HG02763 (cell line): ENCODE data around the gene CMPK1.

Experiments used
- ATAC-seq: cut with Tn5 transposase; IDR thresholded peaks from one replicate; pipeline ENCODE4 v1.9.1; 2021; ENCODE audit warnings: mild to moderate bottlenecking, moderate library complexity; ENCODE audit not compliant: unreplicated experiment

The CMPK1 gene

DNA sequence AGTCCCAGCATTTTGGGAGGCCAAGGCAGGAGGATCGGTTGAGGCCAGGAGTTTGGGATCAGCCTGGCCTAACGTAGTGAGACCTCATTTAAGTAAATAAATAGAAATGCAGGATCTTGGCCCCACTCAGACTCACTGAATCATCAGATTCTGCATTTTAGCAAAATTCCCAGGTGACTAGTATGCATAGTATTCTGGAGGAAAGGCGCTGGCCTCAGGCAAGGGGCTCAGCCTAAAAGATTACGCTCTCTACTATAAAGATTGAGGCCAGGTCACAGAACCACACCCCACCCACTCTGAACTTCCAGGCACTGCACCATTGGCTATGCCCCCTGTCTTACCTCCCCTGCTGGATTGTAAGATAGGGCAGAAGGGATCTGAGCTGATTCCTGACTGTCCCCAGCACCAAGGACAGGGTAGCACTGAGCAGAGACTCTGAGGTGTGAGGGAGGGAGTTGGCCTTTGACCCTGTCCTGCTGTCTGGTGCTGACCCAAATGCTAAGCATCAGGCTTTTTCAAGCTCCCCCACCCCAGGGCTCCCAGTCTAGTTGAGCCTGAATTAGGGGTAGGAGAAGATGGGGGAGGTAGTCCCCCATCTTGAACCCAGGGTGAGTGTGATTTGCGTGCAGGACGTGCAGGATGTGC is 85.2 kb downstream of the CMPK1 start:
- ATAC-seq: no peak

DNA sequence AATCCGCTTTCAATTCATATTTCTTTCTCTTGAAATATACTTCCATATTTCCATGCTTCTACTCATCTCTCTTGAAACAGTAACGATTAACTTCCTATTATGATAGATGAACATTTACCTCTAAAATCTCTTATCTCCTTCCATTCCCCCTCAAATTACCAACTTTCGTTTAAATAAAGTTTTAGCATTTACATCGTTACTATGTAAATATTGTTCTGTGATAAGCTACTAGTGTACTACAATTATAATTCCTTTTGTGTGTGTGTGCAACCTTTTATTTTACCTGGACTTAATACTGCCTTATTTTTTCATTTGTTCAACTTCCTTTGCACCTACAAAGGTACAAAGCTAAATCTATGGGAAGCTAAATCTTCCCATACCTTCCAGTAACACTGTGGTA is 87.0 kb downstream of the CMPK1 start:
- ATAC-seq: no peak

DNA sequence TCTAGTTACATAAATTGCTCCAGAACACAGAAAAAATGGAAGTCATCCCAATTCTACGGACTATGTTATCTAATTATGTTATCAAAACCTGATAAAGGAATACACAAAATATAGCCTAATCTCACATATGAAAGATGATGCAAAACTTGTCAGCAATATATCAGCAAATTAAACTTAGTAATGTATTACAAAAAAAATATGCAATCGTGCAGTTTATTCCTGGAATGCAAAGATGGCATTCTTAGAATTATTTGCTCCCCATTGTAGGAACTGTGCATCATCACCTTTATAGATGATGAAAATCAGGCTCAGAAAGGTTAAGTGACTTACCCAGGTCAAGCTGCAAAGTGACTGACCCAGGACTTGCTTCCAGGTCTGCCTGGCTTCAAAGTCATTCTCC is 90.3 kb downstream of the CMPK1 start:
- ATAC-seq: no peak

DNA sequence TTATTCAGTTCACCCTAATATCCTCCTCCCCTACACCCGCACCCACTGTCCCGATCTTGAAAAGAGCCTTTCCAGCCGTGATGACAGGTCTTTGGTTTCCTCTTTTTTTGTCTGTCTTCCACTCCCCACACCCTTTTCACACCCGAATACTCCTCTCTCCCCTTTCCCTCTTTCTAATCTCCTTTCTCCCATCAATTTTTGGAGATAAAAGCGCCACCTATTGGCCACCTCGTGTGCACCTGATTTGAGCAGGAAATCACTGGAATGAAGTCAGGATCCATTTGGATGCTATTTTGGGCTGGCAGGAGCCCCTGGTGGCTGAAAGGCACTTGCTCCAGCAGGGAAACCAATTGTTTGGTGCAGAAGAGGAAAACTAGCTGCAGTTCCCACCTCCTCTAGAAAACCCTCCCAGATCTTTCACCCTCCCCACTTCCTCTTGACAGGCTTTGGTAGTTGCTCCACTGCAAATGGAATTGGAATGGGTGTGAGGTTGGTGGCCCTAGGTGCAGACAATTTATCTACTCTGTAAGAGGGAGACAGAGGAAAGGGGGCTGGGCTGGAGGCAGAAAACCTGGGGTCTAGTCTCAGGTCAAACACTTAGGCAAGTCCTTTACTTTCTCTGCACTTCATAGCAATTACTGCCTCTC is 90.9 kb downstream of the CMPK1 start:
- ATAC-seq: no peak
